RWPE1 (cell line): ENCODE measurements around the gene TBC1D17.

Source experiments
- CTCF ChIA-PET: fragments of 350-600 bp; sonication (Branson Sonifier 250); formaldehyde crosslinking; extraction: SDS; loops from one replicate; lab custom pipeline; 2021; lab: Yijun Ruan, JAX
- POLR2A ChIA-PET: fragments of 400-600 bp; formaldehyde crosslinking; extraction: SDS; loops from one replicate; lab custom pipeline; 2020; ENCODE audit warnings: antibody characterized with exemption; ENCODE audit not compliant: low non-redundant PET; lab: Yijun Ruan, JAX
- DNase-seq: peaks from one replicate; pipeline ENCODE4 v3.0.0; 2012; ENCODE audit warnings: low spot score
- H3K27ac ChIP-seq: fragments of 450-650 bp; 2 replicates; pipeline ENCODE4 v1.5.1; 2017
- CTCF ChIP-seq: fragments of 450-650 bp; conservative IDR thresholded peaks from 2 replicates; pipeline ENCODE4 v1.5.1; 2017; ENCODE audit warnings: low read depth, mild to moderate bottlenecking

The TBC1D17 gene

GRCh38 chr19:49859682-49860335 lies 17.7 kb upstream of the TBC1D17 start:
- ChIA-PET POLR2A (no interaction called here), CTCF (no interaction called here)
- peak overlapping the region; percentile 71 for H3K27ac ChIP-seq
- TF ChIP-seq CTCF = no peak
- DNase-seq = no peak

- H3K27ac ChIP-seq = peak overlapping the region; percentile 71
- ChIA-PET POLR2A (interaction anchor here (0.6 kb wide), 1 partner anchor 70 kb away, joined by 3 read pairs; no protein-coding TSS in a partner anchor), CTCF (no interaction called here)
- DNase-seq = no peak
- no peak for TF ChIP-seq CTCF
Measured at GRCh38 chr19:49860336-49861102, 17.0 kb upstream of the TBC1D17 start.

GRCh38 chr19:49861107-49861506 lies 16.4 kb upstream of the TBC1D17 start:
- POLR2A ChIA-PET = interaction anchor here (0.6 kb wide), 1 partner anchor 69 kb away, joined by 3 read pairs; no protein-coding TSS in a partner anchor
- no peak for TF ChIP-seq CTCF
- CTCF ChIA-PET = no interaction called here
- peak overlapping the region; percentile 71 for H3K27ac ChIP-seq
- no peak for DNase-seq

- ChIA-PET POLR2A (no interaction called here), CTCF (interaction anchor here (0.8 kb wide), 1 partner anchor 26 kb away, joined by 4 read pairs; no protein-coding TSS in a partner anchor)
- H3K27ac ChIP-seq = peak overlapping the region; percentile 71
- TF ChIP-seq CTCF = no peak
- DNase-seq = no peak
Measured at GRCh38 chr19:49861541-49862378, 15.7 kb upstream of the TBC1D17 start.

GRCh38 chr19:49862391-49863253 lies 14.9 kb upstream of the TBC1D17 start:
- TF ChIP-seq CTCF = no peak
- ChIA-PET POLR2A (no interaction called here), CTCF (interaction anchor here (0.6 to 0.8 kb wide), 2 partner anchors 27 to 47 kb away, joined by 3 to 4 read pairs; no protein-coding TSS in a partner anchor)
- DNase-seq = no peak
- peak overlapping the region; percentile 71 for H3K27ac ChIP-seq
